HEK293T (cell line): ENCODE data around the gene FAM180A.

ENCODE experiments used
- ARNT ChIP-seq: fragments of 450-650 bp; IDR thresholded peaks from 2 replicates; pipeline ENCODE4 v1.6.1; 2017; ENCODE audit warnings: mild to moderate bottlenecking
- BHLHE40 ChIP-seq: fragments of 450-650 bp; IDR thresholded peaks from 2 replicates; pipeline ENCODE4 v1.6.1; 2016; ENCODE audit warnings: mild to moderate bottlenecking, moderate library complexity, borderline replicate concordance
- CTBP1 ChIP-seq: fragments of 450-650 bp; IDR thresholded peaks from 2 replicates; pipeline ENCODE4 v1.6.1; 2016; ENCODE audit warnings: borderline replicate concordance
- FOXA1 ChIP-seq: fragments of 450-650 bp; IDR thresholded peaks from 2 replicates; pipeline ENCODE4 v1.6.1; 2016; ENCODE audit warnings: mild to moderate bottlenecking
- FOXK2 ChIP-seq: fragments of 450-650 bp; IDR thresholded peaks from 2 replicates; pipeline ENCODE4 v1.6.1; 2016; ENCODE audit warnings: mild to moderate bottlenecking
- FOXM1 ChIP-seq: fragments of 450-650 bp; IDR thresholded peaks from 2 replicates; pipeline ENCODE4 v1.6.1; 2017; ENCODE audit warnings: mild to moderate bottlenecking, borderline replicate concordance
- HDGF ChIP-seq: fragments of 450-650 bp; IDR thresholded peaks from 2 replicates; pipeline ENCODE4 v1.6.1; 2017; ENCODE audit warnings: antibody characterized with exemption, borderline replicate concordance
- NFRKB ChIP-seq: fragments of 450-650 bp; IDR thresholded peaks from 2 replicates; pipeline ENCODE4 v1.6.1; 2016; ENCODE audit warnings: mild to moderate bottlenecking, moderate library complexity
- SP1 ChIP-seq: fragments of 450-650 bp; IDR thresholded peaks from 2 replicates; pipeline ENCODE4 v1.6.1; 2017
- SUZ12 ChIP-seq: fragments of 450-650 bp; IDR thresholded peaks from 2 replicates; pipeline ENCODE4 v1.6.1; 2016; ENCODE audit warnings: mild to moderate bottlenecking
- TARDBP ChIP-seq: fragments of 450-650 bp; IDR thresholded peaks from 2 replicates; pipeline ENCODE4 v1.6.1; 2016

DNA sequence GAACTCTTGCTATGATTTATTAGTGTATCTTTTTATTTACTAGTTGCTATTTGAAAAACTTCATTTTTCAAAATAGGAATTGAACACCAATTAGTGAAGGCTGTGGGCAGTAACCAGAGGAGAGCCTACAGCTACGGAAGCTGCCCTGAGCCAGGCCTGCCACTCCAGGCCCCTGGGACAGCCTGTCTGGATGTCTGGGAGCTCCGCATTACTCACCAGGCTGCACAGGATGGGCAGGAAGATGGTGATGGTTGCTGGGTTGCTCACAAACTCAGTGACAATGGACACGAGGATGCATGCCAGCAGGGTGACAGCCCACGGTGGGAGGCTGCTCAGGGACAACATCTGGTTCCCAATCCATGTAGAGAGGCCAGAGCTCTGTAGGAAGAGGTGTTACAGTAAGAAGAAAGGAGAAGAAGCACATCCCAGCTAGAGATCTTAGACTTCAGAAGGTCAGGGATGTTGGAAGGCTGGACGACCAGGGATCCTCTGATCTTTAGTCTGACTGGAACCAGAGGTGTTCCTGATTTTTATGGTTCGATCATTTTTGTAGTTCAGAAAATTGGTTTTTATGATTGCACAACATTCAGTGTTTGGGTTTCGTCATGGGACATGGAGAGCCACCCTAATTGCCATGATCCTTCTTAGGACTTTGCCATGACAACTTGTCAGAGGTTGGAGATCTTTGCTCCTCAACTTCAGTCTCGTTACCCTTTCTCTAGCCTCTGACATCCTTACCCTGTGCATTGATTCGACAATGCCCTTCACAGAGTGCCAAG lies 63.1 kb downstream of the FAM180A start:
- TF ChIP-seq ARNT (no peak), HDGF (no peak), TARDBP (no peak), FOXK2 (no peak), SP1 (no peak), CTBP1 (no peak), FOXA1 (no peak), SUZ12 (no peak), BHLHE40 (no peak), NFRKB (no peak), FOXM1 (no peak)
